ENCODE data around the gene DCHS1. TPM values are rescaled to one million over a fixed set of nuclear protein-coding genes. Genes with fewer than 3 reads are reported as not detected.
A peak's percentile ranks its signal among the peaks of the same experiment; 100 is the strongest.

The DCHS1 gene
- total and polyA plus RNA-seq, 9 of the 15 experiments (the other 6 are each of a cell fraction or from before 2014, with no cell fraction given): 0.04 to 0.49 (median 0.14) TPM; not detected in 2

GRCh38 chr11:6606471-6607189, 49.0 kb downstream of the DCHS1 start (continued):
- TF ChIP-seq, protein P1, sequence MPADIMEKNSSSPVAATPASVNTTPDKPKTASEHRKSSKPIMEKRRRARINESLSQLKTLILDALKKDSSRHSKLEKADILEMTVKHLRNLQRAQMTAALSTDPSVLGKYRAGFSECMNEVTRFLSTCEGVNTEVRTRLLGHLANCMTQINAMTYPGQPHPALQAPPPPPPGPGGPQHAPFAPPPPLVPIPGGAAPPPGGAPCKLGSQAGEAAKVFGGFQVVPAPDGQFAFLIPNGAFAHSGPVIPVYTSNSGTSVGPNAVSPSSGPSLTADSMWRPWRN (IDR thresholded peaks at IDR 0.05; ENCODE audit: low read depth): no peak
- TF ChIP-seq MBD2 (IDR thresholded peaks at IDR 0.05; ENCODE audit: borderline replicate concordance, low read depth) (no peak), TFAM (CRISPR knock-in tag; conservative IDR thresholded peaks at IDR 0.05) (no peak), CBFA2T3 (IDR thresholded peaks at IDR 0.05) (peak; percentile 49), TAF1 (IDR thresholded peaks at IDR 0.05; ENCODE audit: control insufficient read depth, extremely low read depth, insufficient read depth, low read length, severe bottlenecking) (peak; percentile 34), U2AF2 (optimal IDR thresholded peaks at IDR 0.05; ENCODE audit: low read depth, low read length) (no peak), CSDE1 (IDR thresholded peaks at IDR 0.05) (no peak), ZNF311 (CRISPR knock-in tag; IDR thresholded peaks at IDR 0.05) (0 out of 2 replicates have a peak, but pooled peaks have one; percentile 21), KDM2B (CRISPR knock-in tag; IDR thresholded peaks at IDR 0.05) (no peak), YBX1 (IDR thresholded peaks at IDR 0.05) (no peak), ELF2 (CRISPR knock-in tag; IDR thresholded peaks at IDR 0.05) (0 out of 2 replicates have a peak, but pooled peaks have one; percentile 24), ZKSCAN3 (CRISPR knock-in tag; IDR thresholded peaks at IDR 0.05) (no peak), ZNF76 (CRISPR knock-in tag; IDR thresholded peaks at IDR 0.05; ENCODE audit: borderline replicate concordance) (no peak), ZBTB11 (CRISPR knock-in tag; IDR thresholded peaks at IDR 0.05) (peak in 1 of 3 experiments; percentile 54; a peak in 1 of 6 replicates), ZNF140 (CRISPR knock-in tag; IDR thresholded peaks at IDR 0.05) (no peak), GATA2 (CRISPR knock-in tag; IDR thresholded peaks at IDR 0.05) (no peak), TARDBP (IDR thresholded peaks at IDR 0.05) (no peak), BRF1 (IDR thresholded peaks at IDR 0.05; ENCODE audit: borderline replicate concordance, extremely low read depth, insufficient read length) (no peak), ADNP (tag; IDR thresholded peaks at IDR 0.05) (no peak), CXXC5 (CRISPR knock-in tag; IDR thresholded peaks at IDR 0.05) (peak; percentile 32; the same call in 1 of the 2 replicates)
- TF ChIP-seq, protein P2, sequence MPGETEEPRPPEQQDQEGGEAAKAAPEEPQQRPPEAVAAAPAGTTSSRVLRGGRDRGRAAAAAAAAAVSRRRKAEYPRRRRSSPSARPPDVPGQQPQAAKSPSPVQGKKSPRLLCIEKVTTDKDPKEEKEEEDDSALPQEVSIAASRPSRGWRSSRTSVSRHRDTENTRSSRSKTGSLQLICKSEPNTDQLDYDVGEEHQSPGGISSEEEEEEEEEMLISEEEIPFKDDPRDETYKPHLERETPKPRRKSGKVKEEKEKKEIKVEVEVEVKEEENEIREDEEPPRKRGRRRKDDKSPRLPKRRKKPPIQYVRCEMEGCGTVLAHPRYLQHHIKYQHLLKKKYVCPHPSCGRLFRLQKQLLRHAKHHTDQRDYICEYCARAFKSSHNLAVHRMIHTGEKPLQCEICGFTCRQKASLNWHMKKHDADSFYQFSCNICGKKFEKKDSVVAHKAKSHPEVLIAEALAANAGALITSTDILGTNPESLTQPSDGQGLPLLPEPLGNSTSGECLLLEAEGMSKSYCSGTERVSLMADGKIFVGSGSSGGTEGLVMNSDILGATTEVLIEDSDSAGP (CRISPR knock-in tag; IDR thresholded peaks at IDR 0.05): no peak
- TF ChIP-seq, protein P3, sequence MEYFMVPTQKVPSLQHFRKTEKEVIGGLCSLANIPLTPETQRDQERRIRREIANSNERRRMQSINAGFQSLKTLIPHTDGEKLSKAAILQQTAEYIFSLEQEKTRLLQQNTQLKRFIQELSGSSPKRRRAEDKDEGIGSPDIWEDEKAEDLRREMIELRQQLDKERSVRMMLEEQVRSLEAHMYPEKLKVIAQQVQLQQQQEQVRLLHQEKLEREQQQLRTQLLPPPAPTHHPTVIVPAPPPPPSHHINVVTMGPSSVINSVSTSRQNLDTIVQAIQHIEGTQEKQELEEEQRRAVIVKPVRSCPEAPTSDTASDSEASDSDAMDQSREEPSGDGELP (CRISPR knock-in tag; IDR thresholded peaks at IDR 0.05; ENCODE audit: borderline replicate concordance): peak; percentile 93

Measured in K562 (cell line).